ENCODE results near the gene HACD2.

HACD2 gene

DNA sequence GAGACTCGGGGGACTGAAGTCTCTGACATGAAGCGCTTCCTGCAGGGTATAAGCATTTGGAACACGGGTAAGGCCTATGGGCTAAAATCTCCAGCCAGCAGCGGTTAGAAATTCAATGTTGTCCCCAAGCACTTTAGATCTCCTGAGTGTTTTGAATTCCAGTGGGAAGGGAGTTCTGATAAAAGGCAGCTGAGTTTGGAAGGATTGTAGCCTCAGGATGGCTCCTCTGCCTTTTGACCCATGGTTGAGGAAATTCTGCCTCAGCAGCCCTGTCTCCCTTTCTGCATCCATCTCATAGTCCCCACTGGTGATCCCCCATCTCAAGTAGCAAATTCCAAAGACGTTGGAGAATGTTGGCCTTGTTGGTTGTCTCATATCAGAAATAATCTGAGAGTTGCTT lies 24.2 kb upstream of the HACD2 start:
- TF ChIP-seq, protein P1, sequence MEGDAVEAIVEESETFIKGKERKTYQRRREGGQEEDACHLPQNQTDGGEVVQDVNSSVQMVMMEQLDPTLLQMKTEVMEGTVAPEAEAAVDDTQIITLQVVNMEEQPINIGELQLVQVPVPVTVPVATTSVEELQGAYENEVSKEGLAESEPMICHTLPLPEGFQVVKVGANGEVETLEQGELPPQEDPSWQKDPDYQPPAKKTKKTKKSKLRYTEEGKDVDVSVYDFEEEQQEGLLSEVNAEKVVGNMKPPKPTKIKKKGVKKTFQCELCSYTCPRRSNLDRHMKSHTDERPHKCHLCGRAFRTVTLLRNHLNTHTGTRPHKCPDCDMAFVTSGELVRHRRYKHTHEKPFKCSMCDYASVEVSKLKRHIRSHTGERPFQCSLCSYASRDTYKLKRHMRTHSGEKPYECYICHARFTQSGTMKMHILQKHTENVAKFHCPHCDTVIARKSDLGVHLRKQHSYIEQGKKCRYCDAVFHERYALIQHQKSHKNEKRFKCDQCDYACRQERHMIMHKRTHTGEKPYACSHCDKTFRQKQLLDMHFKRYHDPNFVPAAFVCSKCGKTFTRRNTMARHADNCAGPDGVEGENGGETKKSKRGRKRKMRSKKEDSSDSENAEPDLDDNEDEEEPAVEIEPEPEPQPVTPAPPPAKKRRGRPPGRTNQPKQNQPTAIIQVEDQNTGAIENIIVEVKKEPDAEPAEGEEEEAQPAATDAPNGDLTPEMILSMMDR (IDR thresholded peaks at IDR 0.05): no peak

DNA sequence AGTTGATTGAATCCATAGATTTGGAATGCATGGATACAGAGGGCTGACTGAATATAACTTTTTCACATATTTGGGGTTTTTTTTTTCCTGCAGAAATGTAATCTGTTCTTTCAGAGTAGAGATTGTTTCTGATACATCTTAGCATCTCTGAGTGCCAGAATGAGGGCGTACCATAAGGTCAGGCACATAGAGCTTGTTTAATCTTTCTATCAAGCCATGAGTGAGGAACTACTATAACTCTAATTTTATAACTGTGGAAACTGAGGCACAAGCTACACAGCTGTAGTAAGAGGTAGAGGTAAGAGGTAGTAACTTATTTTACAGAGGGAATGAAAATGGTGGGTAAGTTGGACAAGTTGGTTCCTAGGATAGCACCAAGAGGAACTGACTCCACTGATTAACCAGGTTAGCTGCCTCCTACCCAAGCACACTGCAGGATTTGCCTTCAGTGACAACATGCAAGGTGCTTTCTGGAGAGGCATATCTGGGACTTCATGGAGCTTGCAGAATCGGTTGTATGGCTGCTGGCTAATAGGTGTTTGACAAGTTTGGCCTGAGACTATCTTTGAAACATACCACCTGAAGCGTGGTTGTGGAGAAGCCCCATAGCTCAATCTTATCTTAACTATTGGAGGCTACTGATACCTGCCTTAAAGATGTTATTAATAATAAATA lies 23.5 kb upstream of the HACD2 start:
- TF ChIP-seq, protein P1 (IDR thresholded peaks at IDR 0.05): no peak

DNA sequence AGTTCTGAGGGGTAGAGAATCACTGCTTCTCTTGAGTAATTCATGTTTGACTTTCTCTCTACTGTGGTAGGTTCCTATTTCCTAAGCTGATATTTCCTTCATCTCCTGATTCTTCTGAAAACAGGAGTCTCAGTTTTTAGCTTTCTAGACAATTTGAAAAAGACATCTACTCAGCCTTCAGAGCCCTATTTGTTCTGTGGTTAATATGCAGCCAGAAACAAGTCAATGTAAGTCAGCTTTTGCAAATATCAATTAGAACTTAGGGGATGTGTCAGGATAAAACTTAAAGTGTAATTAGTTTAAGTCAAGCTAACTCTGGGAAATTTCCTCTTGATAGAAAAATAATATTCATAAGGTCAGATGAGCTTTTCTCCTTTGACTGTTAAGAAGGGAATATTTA lies 21.7 kb upstream of the HACD2 start:
- TF ChIP-seq, protein P1 (IDR thresholded peaks at IDR 0.05): no peak

DNA sequence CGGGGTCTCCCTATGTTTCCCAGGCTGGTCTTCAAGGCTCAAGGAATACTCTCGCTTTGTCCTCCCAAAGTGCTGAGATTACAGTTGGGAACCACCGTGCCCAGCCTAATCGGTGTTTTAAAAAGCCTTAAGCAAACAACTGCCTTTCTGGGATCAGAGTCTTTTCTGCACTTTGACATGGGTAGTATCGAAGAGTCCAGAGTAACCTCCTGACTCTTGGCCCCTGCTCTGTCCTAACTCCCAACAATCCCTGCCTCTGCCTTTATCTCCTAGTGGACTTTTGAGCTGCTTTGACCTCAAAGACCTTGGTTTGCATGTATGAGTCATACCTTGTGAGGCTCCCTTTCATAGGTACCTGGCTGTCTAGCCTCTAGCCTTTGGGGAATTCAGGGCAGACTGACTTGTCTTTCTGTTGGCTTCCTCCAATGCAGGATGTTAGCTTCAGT lies 21.0 kb upstream of the HACD2 start:
- TF ChIP-seq, protein P1 (IDR thresholded peaks at IDR 0.05): no peak

DNA sequence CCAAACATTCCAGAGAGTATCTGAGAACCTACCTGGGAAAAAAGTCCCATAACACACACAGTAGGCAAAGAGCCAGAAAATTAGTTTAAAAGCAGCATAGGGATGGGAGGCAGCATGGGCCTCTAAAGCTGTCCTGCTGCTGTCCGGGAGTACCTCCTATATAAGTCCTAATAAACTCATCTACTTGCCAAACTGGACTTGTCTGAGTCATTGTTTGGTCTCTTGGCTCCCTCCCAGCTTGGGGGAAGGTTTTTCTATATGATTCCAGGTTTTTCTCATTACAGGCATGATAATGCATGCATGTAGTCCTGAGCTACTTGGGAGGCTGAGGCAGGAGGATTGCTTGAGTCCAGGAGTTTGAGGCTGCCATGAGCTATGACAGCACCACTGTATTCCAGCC lies 17.5 kb upstream of the HACD2 start:
- TF ChIP-seq, protein P1 (IDR thresholded peaks at IDR 0.05): no peak

DNA sequence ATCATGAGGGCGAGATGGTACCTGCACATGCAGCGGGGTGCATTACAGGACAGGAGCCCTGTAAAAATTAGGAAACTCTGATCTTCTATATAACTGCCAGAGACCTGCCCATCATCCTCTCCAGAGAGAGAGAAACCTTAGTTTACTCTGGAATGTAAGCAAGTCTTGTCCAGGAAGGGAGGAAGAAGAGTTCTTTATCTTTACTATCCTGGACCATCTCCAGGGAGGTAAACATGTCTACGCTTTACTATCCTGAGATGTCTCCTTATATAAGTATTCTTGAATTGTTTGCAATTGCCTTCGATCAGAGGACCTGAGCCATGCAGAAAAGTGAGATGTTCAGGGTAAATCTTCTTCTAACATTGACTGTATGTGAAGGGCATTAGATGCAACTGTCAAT lies 12.7 kb upstream of the HACD2 start:
- TF ChIP-seq, protein P1 (IDR thresholded peaks at IDR 0.05): no peak

DNA sequence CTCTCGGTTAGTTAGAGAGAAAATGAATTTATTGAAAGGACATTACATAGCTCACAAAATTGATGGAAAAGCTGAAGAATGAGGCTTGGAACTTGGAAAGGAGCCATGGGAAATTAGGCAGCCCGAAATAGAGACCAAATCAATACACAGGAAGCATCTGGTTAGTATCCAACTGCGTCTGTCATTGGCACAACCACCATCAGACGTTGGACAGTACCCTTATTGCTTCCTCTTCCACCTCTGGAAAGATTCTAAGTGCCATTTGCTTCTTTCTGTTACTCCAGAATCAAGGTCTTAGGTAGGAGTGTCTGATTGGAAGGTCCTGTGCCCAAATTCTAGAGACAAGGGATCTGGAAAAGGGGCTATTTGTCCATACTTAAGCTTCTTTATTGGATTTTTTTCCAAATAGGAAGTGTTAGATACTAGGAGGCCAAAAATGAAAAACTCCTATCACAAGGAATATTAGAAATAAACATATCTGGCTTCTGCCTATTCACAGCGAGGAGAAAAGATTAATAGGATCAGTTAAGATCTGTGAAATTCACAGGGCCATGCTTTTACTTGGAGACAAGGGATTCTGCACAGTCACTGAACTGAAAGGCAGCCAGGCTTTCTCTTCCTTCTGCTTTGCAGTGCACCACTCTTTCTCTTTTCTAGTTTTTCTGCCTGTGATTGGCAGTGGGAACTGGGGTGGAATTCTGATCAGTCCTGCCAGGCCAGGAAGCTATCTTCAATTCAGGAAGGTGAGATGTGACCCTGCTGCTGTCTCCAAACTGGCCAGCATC lies 10.7 kb upstream of the HACD2 start:
- TF ChIP-seq, protein P1 (IDR thresholded peaks at IDR 0.05): no peak

Measured in LNCAP (cell line).